CD4-positive, alpha-beta T cell treated with Interferon gamma for 1 hour (primary cell): ENCODE results near the gene WDR90.
A peak's percentile ranks its signal among the peaks of the same experiment; 100 is the strongest.

Experiments used
- DNase-seq: peaks from one replicate; pipeline ENCODE4 v3.0.0-alpha.2; 2020

WDR90 gene

DNA sequence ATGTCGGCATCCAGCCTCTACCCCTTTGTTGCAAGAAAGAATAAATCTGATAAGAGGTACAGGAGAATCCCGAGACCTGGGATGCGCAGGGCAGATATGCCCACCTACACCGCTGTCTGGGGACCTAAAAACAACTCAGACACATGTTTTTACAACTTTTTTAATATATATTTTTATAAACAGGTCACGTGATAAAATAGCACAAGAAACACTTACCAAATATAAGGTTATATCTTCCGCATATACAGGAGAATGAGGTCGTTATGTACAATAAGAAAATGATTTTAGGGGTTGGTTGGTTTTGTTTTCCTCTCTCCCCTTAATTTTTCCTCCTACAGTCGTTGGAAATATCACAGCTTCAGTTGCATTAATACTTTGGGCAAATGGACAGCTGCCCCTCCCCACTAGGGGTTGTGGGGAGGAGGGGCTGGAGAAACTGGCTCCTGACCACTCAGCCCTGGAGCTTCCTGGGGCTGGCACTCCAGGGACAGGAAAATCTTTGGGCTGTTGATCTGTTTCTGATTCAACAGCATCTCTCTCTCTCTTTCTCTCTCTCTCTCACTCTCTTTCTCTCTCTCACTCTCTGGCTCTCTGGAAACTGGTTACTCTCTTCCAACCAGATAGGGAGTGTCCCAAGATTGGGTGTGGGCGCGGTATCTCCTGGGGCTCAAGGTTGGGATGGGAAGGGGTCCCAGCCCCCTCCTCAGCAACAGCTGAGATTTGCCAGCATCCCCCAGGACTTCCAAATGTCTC is 43.4 kb downstream of the WDR90 start:
- no peak for DNase-seq

DNA sequence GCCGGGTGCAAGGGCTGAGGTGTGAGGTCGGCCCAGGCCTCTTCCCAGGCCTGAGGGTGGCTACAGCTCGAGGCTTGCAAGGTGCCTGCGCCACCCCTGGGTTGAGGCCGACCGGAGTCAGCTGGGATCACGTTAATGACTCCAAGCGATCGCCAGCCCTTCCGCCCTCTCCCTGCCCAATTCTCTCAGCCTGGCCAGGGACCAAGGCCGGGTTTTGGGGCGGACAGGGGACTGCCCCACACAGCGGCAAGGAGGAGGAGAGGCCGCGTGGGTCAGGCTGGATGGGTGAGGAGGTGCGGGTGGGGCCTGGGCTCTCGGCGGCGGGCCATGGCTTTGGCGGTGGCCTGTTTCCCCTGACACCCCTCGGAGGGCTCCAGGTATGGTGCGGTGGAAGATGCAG is 44.2 kb downstream of the WDR90 start:
- no peak for DNase-seq

DNA sequence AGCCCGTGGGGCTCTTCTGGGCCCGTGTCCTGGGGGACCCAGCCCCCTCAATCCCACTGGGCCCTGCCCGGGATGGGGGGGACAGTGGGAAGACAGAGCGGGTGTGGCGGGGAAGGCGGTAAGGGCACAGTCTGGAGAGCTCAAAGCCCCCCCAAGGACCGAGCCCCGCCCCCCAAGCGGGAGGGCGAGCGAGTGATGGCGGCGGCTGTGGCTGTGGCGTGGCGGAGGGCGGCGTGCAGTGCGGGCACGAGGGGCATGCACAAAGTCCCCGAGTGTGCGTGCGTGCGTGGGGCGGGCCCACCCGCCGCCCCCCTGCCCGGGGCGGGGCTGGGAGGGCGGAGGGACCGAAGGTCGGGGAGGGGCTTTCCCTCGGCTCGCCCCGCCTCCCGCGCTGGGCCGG is 44.6 kb downstream of the WDR90 start:
- peak; percentile 31 for DNase-seq

DNA sequence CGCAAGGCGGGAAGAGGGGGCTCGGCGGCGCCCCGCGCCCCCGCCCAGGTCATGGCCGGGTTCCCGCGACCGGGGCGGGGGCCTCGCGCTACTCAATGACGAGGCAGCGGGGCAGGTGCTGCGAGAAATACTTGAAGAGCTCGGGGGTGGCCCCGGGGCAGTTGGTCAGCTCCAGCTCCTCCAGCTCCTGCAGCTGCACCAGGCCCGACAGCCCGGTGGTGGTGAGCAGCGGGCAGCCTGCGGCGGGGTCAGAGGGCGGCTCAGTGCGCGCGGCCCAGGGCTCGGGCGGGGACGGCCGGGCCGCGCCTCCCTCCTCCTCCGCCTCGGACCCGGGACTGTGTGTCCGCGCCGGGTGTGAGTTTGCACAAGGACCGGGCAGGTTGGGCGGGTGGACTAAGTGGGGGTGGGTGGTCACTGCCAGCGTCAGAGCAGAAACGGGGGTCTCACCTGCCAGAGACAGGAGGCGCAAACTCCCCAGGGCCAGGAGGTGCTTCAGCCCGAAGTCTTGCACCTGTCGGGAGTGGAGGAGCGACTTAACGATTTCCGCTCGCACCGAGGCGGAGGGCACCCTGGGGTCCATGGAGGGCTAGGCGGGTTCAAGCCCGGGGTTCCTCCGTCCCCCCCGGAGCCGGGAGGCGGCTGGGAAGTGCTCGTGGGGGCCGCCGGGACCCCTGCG is 45.2 kb downstream of the WDR90 start:
- DNase-seq = no peak

DNA sequence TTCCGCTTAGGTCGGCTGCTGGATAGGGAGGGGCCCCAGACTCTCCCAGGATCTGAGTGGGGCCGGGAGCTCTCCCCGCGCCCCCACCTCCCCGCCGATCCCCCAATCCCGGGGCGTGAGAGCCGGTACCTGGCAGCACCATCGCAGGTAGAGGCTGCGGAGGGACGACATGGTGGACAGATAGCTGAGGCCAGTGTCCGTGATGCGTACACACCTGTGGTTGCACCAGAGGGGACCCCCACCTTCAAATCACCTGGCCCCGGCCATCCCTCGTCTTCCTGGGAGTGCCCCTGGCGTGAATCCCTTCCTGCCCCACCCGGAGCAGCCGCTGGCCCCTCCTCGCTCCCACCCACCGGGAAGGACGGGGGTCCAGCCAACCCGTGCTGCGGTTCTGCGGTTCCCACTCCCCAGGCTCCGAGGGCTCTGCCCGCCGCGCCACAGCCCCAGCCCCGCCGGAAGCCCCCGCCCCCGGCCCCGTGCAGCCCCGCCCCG is 45.7 kb downstream of the WDR90 start:
- no peak for DNase-seq

DNA sequence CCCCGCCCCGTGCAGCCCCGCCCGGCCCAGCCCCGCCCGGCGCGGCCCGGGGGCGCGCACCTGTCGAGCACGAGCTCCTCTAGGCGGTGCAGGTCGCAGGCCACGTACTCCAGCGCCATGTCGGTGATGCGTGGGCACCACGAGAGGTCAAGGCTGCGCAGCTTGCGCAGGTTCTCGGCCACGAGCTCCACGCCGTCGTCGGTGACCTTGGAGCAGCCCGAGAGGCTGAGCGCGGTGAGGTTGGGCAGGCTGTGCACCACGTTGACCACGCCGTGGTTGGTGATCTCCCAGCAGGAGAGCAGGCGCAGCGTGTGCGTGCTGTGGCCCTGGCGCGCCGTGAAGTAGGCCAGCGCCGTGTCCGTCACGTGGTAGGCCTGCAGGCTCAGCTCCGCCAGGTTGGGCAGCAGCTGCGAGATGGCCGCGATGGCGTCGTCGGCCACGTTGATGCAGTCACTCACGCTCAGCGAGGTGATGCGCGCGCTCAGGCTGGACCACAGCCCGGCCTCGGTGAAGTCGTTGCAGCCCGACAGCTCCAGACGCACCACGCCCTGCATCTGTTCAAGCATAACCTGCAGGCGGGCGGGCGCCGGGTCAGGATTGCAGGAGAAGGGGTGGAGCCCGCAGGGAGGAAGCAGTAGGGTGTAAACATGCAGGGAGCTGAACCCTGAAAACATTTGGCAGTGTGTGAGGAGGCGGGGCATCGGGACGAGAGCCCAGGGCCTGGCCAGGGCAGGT is 46.4 kb downstream of the WDR90 start:
- peak; percentile 50 for DNase-seq

DNA sequence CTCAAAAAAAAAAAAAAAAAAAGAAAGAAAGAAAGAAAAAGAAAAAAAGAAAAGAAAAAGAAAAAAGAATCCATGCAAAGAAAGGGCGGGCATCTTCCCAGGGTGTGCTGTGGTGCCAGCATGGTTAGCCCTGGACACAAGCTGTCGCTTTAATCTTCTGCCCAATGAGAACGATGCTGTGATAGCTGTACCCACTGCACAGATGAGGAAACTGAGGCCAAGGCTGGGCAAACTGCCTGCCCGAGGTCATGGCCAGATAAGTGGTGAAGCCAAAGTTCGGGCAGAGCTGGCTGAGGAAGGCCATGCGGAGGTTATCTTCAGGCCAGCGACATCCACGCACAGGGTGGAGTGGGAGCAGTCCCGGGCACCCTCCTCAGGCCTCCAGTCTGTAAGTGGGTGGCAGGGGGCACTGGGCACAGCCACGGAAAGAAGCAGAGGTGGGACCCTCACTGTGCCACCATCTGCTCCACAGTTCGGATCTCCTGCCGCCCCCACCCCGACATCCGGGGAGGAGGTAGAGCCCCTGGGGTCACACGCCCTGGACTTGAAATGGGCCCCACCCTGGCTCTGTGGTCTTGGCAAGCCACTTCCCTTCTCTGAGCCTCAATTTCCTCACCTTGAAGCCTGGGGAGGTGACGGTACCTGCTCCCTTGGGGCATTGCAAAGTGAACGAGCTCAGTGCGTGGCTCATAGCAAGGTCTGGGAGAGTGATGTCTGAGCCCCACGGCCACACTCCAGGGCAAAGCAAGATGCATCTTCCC is 49.9 kb downstream of the WDR90 start:
- DNase-seq = no peak

DNA sequence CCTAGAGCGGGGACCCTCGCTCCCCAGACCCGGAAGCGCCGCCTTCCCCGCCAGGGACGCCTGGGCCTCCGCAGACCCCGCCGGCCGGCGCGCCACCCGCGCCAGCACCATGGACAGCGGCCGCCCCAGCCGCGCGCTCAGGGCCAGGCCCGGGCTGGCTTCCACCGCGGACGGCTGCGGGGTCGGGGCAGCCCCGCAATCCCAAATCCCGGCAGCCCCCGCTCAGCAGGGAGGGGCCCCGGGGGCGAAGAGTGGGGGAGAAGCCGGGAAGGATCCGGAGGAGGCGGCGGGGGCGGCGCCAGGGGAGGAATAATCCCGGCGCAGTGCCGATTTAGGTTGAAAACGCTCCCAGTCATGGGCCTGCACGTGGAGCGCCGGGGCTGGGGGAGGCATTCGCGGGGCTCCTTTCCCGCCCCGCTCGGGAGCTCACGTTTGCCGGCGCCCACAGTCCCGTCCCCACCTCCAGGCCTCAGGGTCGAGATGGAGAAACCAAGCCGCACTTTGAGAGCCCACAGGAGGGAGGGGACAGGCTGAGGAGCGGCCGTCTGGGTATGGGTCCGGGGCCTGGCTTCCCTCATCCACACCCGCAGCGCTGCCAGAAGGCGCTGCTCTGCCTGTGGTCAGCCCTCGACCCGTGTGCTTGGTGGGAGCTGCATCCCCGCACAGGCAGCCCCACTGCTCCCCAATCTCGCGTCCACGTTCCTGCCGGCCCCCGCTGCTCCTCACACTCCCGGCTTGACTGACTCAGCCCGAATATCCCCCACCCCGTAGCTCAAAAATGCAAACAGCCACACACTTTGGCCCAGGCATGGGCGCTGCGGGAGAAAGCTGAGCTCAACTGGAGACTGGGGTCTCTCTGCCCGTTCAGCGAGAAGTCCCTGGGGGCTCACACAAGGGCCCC is 51.8 kb downstream of the WDR90 start:
- DNase-seq = peak; percentile 12

DNA sequence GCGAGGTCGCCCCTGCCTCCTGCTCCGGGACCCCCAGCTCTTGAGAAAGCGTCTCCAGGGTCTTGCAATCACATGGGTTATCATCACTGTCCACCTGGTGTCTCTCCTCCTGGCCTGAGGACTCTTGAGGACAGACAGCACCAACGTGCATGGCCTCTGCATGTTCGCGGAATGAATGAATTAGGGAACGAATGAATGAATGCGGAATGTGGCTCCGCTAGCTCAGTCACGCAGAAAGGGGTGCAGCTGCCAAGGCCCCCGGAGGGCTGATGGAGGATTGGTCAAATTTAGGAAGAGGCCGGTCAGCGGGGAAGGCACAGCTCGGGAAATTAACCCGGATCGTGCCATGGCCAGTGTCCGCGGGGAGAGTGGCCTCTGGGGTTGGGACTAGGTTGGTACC is 53.2 kb downstream of the WDR90 start:
- DNase-seq = no peak

DNA sequence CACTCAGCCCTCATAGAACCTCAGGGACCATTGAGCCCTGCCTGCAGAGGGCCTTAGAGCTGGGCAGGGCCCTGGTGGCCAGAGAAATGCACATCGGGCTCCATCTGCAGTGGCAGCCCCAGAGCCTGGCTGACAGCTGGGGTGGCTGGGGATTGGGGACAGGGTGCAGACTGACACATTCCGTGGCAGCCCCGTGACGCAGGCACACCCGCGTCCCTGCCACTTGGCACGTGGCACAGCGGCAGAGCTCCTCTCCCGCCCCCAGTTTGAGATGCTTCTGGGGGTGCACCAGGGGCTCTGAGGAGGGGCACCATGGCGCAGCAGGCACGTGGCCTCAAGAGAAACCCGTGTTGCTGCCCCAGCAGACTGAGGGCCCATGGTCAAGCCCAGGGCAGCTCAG is 54.2 kb downstream of the WDR90 start:
- no peak for DNase-seq

DNA sequence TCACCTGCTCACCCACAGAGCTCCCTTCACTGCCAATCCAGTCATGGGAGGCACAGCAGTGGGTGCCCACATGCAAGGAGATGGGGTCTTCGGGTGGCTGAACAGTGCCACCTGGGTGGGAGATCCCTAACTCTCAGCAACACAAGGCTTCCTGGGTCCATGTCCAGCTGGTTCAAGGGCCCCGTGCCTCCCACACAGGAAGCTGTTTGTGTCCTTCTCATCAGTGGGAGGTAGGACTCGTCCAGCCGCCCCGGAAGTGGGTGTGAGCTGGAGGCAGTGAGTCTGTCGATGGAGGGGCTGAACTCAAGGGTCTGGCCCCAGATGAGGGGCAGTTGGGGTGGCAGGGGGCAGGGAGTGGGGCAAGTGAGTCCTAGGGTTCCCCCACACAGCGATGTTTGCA is 54.9 kb downstream of the WDR90 start:
- DNase-seq = no peak

DNA sequence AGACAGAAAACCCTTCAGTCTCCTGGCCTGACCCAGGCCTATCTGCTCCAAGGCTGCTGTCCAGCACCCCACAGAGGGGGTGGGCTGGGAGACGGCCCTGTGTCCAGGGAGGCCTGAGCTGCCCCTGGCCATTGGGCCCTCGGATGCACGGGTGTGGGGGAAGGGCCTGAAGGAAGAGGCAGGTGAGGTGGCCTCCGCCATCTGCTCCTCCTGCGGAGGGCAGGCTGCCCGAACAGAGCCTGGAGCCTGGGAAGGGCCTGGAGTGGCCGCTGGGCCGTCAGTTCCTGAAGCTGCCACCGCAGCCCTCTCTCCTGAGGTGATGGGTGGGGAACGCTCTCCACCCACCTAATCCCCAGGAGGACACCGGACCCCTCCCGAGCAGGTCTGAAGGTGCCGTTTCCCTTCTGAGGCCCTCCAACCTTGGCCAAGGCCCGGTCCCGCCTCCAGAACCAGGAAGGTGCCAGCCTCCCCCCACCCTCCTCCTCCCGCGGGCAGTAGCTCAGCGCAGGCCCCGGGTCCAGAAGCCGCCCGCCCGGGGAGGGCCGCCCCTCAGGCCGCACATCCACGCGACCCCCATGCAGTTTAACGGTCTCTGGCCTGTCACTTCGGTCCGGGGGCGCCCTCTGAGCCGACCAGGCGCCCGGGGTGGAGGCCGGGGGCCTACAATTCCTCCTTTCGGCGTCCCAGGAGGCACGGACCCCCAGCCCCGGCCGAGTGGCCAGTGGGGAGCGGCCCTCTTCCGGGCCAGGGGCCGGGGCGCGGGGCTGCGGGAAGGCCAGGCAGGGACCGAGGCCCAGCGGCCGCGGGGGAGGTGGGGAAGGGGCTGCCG is 55.6 kb downstream of the WDR90 start:
- no peak for DNase-seq

DNA sequence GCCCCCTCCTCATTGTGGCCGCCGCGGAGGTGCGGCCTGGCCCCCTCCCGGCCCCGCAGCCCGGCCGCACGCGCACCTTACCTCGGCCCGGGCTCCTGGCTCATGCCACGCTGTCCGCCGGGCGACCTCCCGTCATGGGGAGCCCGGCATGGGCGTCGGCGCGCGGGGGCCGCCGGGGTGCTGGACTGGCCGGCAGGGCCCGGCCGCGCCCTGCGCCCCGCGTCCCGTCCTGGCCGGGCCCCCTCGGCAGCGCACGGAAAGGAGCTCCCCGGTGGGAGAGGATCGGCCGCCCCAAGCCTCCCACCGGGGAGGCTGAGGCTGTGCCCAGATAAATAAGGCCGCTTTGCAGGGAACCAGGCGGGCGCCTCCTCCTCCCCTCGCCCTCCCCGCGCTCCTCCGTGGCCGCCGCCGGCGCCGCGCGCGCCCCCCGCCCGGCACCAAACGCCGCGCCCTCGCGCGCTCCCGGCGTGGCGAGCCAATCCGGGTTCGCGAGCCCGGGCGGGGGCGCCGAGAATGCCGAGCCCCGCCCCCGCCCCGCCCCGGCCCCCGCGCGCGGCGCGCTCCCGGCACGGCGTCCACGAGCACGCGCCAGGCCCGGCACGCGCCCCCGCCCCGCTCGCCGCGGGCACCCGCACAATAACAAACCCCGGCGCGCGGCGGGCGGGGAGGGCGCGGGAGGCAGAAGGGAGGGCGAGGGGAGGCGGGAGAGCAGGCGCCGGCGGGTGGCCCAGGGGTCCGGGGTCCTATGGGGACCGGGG is 56.4 kb downstream of the WDR90 start, which contains the start of gene FBXL16:
FBXL16 (minus strand) TSS at position 371 of the 758 bp plus-strand sequence. CDS start 8,396 bp downstream, outside the sequence.
- no peak for DNase-seq

DNA sequence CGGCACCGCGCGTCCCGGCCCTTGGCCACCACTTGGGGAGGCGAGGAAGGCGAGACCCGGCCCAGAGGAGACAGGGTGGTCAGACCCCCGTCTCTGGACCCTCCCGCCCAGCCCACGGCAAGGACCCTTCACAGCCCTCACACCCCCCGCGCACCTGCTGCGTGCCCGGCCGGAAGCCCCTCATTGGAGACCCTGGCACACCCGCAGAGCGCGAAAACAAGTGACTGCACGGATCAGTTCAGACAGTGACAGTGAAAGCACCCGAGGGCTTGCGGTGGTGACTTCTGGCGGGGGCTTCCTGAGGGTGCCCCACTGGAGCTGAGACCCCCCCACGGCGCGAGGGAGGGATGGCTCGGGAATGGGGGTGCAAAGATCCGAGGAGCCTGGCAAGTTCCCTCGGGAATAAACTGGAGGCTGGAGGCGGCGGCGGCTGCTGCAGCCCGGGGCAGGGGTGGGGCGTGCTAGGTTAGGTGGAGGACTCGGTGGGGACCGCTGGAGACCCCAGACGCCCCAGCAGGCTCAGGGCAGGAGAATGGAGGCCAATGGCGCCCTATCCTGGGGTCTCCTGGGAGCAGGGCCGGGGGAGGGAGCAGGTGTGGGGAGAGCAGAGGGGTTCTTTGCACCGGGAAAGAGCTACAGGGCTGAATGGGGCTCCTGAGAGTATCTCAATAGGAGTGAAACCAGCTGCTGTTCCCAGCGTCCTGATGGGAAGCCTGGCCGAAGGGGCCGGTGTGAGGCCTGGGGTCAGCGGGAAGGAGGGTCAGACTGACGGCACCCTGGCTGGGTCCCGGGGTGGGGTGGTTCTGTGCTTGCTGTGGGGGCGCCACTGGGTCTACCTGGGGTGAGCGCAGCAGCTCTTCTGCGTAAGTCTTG is 57.3 kb downstream of the WDR90 start:
- DNase-seq = no peak

DNA sequence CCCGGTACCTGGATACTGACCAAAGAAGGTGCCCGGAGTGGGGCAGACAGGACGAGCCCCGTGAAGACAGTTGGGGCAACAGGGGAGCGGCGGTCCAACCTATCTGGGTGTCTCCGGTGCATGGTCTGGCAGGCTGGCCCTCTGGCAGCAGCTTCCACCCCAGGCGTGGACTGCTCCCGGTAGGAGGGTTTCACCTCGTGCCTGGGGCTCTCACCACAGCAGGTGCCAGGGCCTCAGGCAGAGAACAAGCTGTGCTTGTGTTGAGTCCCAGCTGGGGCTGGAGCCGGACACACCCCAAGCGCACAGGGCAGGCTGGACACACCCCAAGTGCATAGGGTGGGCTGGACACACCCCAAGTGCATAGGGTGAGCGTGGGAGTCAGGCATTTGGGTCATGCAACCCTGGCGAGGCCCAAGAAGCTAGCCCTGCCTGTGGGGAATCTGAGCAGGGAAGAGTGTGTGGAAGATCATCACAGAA is 57.9 kb downstream of the WDR90 start:
- DNase-seq = no peak

DNA sequence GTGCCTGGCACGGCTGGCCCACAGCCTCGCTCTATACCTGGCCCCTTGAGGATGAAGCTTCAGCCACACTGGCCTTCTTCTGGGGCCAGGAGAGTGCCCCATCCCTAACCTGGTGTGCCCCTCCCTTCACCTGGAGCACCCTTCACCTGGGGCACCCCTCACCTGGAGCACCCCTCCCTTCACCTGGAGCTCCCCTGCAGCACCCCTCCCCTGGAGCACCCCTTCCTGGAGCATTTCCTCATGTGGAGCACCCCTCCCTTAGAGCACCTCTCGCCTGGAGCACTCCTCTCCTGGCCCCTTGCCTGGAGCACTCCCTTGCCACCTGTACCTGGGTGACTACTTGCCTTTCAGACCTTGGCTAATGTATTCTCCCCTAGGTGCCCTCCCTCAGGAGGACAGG is 58.9 kb downstream of the WDR90 start:
- no peak for DNase-seq

DNA sequence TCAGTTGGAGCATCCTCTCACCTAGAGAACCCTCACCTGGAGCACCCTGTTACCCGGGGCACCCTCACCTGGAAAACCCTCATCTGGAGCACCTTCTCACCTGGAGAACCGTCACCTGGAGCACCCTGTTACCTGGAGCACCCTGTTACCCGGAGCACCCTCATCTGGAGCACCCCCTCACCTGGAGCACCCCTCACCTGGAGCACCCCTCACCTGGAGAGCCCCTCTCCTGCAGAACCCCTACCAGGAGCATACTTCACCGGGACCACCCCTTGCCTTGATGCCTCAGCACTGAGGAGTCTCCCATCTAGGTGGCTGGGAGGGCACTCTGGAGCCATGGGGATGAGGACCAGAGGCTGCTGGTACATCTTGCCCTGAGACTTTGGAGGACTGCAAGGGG is 59.8 kb downstream of the WDR90 start:
- no peak for DNase-seq

DNA sequence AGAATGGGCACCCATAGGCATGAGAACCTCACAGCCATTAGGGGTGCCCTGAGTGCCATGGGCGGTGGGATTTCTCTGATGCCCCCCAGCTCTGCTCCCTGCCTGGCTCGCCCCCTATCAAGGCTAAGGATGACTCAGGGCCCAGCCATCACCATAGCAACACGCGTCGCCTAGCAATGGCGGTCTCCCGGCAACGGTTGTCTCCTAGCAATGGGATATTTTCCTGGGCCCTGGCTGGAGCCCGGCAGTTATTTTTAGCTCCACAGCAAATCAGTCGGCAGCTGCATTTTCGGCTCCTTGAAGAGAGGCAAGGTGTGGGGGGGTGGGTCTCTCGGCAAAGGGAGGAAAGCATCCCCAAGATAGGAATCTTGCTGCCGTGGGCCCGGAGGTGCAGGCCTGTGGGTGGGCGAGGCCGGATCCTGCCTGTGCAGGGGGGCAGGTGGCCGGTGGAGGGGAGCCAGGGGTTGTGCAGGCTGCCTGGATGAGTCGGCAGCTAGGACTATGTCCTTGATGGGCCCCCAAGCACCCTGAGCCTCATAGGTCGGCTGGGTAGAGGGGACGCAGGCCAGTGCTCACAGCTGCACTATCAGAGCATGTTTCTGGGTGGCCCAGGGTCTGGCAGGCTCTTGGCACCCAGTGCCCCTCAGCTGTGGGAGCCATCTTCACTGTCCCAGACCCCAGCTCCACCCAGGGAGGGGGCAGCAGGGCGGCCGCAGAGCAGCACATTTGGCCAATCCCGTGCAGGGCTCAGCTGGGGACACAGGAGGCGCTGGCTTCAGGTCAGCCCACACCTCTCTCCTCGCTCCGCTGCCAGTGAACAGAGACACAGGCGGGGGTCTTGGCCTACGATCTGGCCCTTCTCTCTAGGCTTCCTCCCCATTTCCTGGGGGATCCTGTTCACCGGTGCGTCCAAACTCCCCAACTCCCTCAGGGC is 60.7 kb downstream of the WDR90 start:
- no peak for DNase-seq
